Gastrocnemius medialis (tissue), 4 donors: Measurements from ENCODE around the gene TNFSF12.

ENCODE experiments used
- POLR2A ChIP-seq, 2 donors: fragments of 450-650 bp; IDR thresholded peaks; one replicate each; pipeline ENCODE4 v1.6.1; 2017; ENCODE audit warnings: antibody characterized with exemption in 2 of 2, mild to moderate bottlenecking in 2 of 2, moderate library complexity in 2 of 2
- TF ChIP-seq, protein P1 (sequence below), 5 experiments: fragments of 450-650 bp in 3 of 5; fragments of 200-600 bp in 2 of 5; sonication (generic) in 2 of 5; IDR thresholded peaks in 4 of 5; conservative IDR thresholded peaks in 1 of 5; 1 replicate in 4 of 5; 2 replicates in 1 of 5; pipeline ENCODE4 v1.5.1; 2016 to 2019; ENCODE audit warnings: antibody characterized with exemption in 5 of 5, mild to moderate bottlenecking in 3 of 5, moderate library complexity in 3 of 5

DNA sequence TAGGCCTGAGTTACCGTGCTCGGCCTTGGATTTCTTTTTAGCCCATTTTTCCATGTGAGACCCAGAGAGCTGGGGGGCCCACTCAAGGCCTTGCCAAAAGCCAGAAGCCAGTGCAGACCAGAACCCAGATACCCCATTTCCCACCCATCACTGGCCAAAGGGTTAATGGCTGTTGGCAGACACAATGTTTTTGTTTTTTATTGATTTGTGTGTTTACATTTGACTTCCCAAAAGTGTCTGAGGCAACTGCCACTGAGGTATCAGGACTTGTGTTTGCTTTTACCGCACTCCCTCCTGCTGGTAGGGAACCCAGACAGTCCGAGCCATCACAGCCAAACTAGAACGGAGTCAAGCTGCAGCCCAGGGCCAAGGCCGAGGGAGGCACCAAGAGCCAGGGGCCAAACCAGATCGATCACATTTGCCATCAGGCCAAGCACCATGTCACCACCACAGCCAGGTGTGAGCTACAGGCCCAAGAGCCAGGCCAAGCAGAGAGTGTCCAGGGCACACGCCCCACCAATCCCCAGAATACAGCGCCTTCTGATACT lies 7.7 kb upstream of the TNFSF12 start:
- TF ChIP-seq, protein P1, sequence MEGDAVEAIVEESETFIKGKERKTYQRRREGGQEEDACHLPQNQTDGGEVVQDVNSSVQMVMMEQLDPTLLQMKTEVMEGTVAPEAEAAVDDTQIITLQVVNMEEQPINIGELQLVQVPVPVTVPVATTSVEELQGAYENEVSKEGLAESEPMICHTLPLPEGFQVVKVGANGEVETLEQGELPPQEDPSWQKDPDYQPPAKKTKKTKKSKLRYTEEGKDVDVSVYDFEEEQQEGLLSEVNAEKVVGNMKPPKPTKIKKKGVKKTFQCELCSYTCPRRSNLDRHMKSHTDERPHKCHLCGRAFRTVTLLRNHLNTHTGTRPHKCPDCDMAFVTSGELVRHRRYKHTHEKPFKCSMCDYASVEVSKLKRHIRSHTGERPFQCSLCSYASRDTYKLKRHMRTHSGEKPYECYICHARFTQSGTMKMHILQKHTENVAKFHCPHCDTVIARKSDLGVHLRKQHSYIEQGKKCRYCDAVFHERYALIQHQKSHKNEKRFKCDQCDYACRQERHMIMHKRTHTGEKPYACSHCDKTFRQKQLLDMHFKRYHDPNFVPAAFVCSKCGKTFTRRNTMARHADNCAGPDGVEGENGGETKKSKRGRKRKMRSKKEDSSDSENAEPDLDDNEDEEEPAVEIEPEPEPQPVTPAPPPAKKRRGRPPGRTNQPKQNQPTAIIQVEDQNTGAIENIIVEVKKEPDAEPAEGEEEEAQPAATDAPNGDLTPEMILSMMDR (IDR thresholded peaks at IDR 0.05 in 4 of 5, conservative IDR thresholded peaks at IDR 0.05 in 1 of 5), result no peak
- no peak for TF ChIP-seq POLR2A (IDR thresholded peaks at IDR 0.05)
